Muscle of arm (tissue), 12 donors: ENCODE data around the gene FH. TPM values are rescaled to one million over a fixed set of nuclear protein-coding genes. Genes with fewer than 3 reads are reported as not detected.

ENCODE experiments used
- DNase-seq: peaks from one replicate; pipeline ENCODE4 v3.0.0-alpha.2; 2013
- polyA plus RNA-seq, 12 donors: library from polyadenylated mRNA; unstranded; fragments of 120-200 nt; gene quantifications; one replicate each; pipeline ENCODE4 v1.2.1, GENCODE V29; 2013; ENCODE audit not compliant: insufficient read length in 12 of 12

Gene FH
- polyA plus RNA-seq, 12 donors: 47.5 to 89.4 (median 73.6) TPM; not detected in 1

- DNase-seq: no peak
These were observed 57.2 kb downstream of the FH start for GRCh38 chr1:241462391-241462790.

- no peak for DNase-seq
These were observed 59.3 kb downstream of the FH start for GRCh38 chr1:241460098-241460873.

- no peak for DNase-seq
These were observed 60.3 kb downstream of the FH start for GRCh38 chr1:241459186-241459802.

GRCh38 chr1:241457421-241457820, 62.1 kb downstream of the FH start:
- DNase-seq: no peak

- DNase-seq: no peak
These were observed 62.8 kb downstream of the FH start for GRCh38 chr1:241456743-241457142.

- no peak for DNase-seq
These were observed 65.8 kb downstream of the FH start for GRCh38 chr1:241453732-241454131.

- DNase-seq: no peak
These were observed 67.6 kb downstream of the FH start for GRCh38 chr1:241451956-241452355.

Other genes with a start within 250 kb of the FH start
- under 1 TPM in 3 of 12 donors, not detected in 9; 0.07 to 0.14 (median 0.09) TPM for gene RGS7, start 162.6 kb downstream of the FH start, polyA plus RNA-seq
- under 1 TPM in 10 of 12 donors, not detected in 2; 0.15 to 0.61 (median 0.28) TPM for gene KMO, start 12.6 kb upstream of the FH start, polyA plus RNA-seq
- gene CHML, start 120.6 kb upstream of the FH start, polyA plus RNA-seq: 10 to 100 TPM in 11 of 12 donors, not detected in 1; 10.4 to 18.5 (median 15.1) TPM
- 10 to 100 TPM in 11 of 12 donors, not detected in 1; 14.2 to 27.4 (median 23.1) TPM for gene OPN3, start 120.6 kb upstream of the FH start, polyA plus RNA-seq
- under 1 TPM in 8 of 12 donors, not detected in 4; 0.16 to 0.40 (median 0.31) TPM for gene WDR64, start 132.5 kb upstream of the FH start, polyA plus RNA-seq